Urinary bladder (tissue), 4 donors: ENCODE measurements around the gene GPR158. TPM values are rescaled to one million over a fixed set of nuclear protein-coding genes. Genes with fewer than 3 reads are reported as not detected.

ENCODE experiments used
- DNase-seq: peaks from one replicate; pipeline ENCODE4 v3.0.0-alpha.2; 2015; ENCODE audit errors: extremely low spot score
- H3K27ac ChIP-seq: one replicate; pipeline ENCODE4 v1.5.1; 2013; ENCODE audit warnings: low read depth, mild to moderate bottlenecking, moderate library complexity
- H3K36me3 ChIP-seq: one replicate; pipeline ENCODE4 v1.6.1; 2013; ENCODE audit warnings: mild to moderate bottlenecking, moderate library complexity; ENCODE audit not compliant: insufficient read depth
- H3K4me1 ChIP-seq: one replicate; pipeline ENCODE4 v1.6.1; 2013; ENCODE audit warnings: mild to moderate bottlenecking, moderate library complexity; ENCODE audit not compliant: insufficient read depth
- H3K4me3 ChIP-seq: one replicate; pipeline ENCODE4 v1.5.1; 2013; ENCODE audit warnings: low read depth, low read length
- WGBS: extraction: QIAGEN DNeasy Blood & Tissue Kit; methylation state at CpG from one replicate; pipeline ENCODE4 v1.1.7; 2013; 5-methylcytosine and 5-hydroxymethylcytosine counted together
- polyA plus RNA-seq: library from polyadenylated mRNA; stranded (reverse); fragments of 200-250 nt; gene quantifications from one replicate; pipeline ENCODE4 v1.2.3, GENCODE V29; 2013
- small RNA-seq: library from RNA; depleted of rRNA; stranded (forward); fragments of <200 nt; gene quantifications from one replicate; pipeline ENCODE3, GENCODE V24; 2014
- total RNA-seq: library from RNA; depleted of rRNA; stranded (reverse); fragments of >200 nt; gene quantifications from one replicate; pipeline ENCODE4 v1.2.3, GENCODE V29; 2014
- donor health status: healthy with polysubstance abuse.
- donor health status: healthy.

The GPR158 gene
- total and polyA plus RNA-seq, 2 donors: 0.14 to 0.69 TPM

- H3K36me3 ChIP-seq: no peaks in the 10 kb centered on the region
- 79% methylated on average over 3 of the region's 3 CpGs for WGBS
- no peak overlapping the region for H3K27ac ChIP-seq
- no peak overlapping the region for H3K4me3 ChIP-seq
- no peaks in the 10 kb centered on the region for H3K4me1 ChIP-seq
- DNase-seq: no peak
Observed at GRCh38 chr10:25642721-25643120, 467.9 kb downstream of the GPR158 start.

- Histone ChIP-seq H3K27ac (no peak overlapping the region), H3K4me1 (no peaks in the 10 kb centered on the region), H3K4me3 (no peak overlapping the region), H3K36me3 (no peaks in the 10 kb centered on the region)
- WGBS: 60% methylated on average over 2 of the region's 2 CpGs
- DNase-seq: no peak
Observed at GRCh38 chr10:25646371-25646770, 471.6 kb downstream of the GPR158 start.

GRCh38 chr10:25651534-25651933 is 476.7 kb downstream of the GPR158 start:
- H3K4me1 ChIP-seq: no peaks in the 10 kb centered on the region
- H3K4me3 ChIP-seq: no peak overlapping the region
- H3K36me3 ChIP-seq: no peaks in the 10 kb centered on the region
- WGBS: 68% methylated on average over 2 of the region's 2 CpGs
- H3K27ac ChIP-seq: no peak overlapping the region
- no peak for DNase-seq

Small RNAs within 50 kb of the gene (small RNA-seq; reads per million reads assigned to genes)
- gene RN7SKP220: not detected

Other genes with a start within 250 kb of the GPR158 start
- 29.2 TPM for gene PRTFDC1, start 222.4 kb upstream of the GPR158 start, total RNA-seq
- 14.6 TPM for gene PRTFDC1, start 222.4 kb upstream of the GPR158 start, polyA plus RNA-seq
- gene ENKUR, start 158.8 kb upstream of the GPR158 start, total RNA-seq: 0.95 TPM
- 0.03 TPM for gene ENKUR, start 158.8 kb upstream of the GPR158 start, polyA plus RNA-seq
- gene THNSL1, start 158.4 kb upstream of the GPR158 start, total RNA-seq: 10.9 TPM
- 2.1 TPM for gene THNSL1, start 158.4 kb upstream of the GPR158 start, polyA plus RNA-seq